OCI-LY3 (cell line): ENCODE measurements around the gene YY1.

Experiments used
- H2AFZ ChIP-seq: fragments of 200-600, 300-600 bp; shearing (Covaris generic); 2 replicates; pipeline ENCODE4 v1.6.0; 2014; ENCODE audit warnings: antibody characterized with exemption, low read depth, low read length
- H3K27ac ChIP-seq: fragments of 200-600, 300-600 bp; sonication (generic); 2 replicates; pipeline ENCODE4 v1.5.1; 2014; ENCODE audit warnings: mild to moderate bottlenecking, low read length, moderate library complexity, mixed read lengths
- H3K27me3 ChIP-seq: fragments of 200-600, 300-600 bp; sonication (generic); 2 replicates; pipeline ENCODE4 v1.6.1; 2014; ENCODE audit warnings: low read depth, low read length, mixed read lengths
- H3K36me3 ChIP-seq: fragments of 200-600, 300-600 bp; sonication (generic); replicated peaks from 2 replicates; pipeline ENCODE3; 2014; ENCODE audit warnings: low read depth, low read length, mixed read lengths
- H3K4me1 ChIP-seq: fragments of 300-600, 200-600 bp; sonication (generic); 2 replicates; pipeline ENCODE4 v1.6.1; 2014; ENCODE audit warnings: low read length, mixed read lengths
- H3K4me2 ChIP-seq: fragments of 200-600, 300-600 bp; sonication (generic); 2 replicates; pipeline ENCODE4 v1.6.1; 2014; ENCODE audit warnings: low read length, mixed read lengths
- H3K4me3 ChIP-seq: fragments of 300-600, 200-600 bp; sonication (generic); 2 replicates; pipeline ENCODE4 v1.5.1; 2014; ENCODE audit warnings: antibody characterized with exemption, mild to moderate bottlenecking, low read length, moderate library complexity
- H3K79me2 ChIP-seq: fragments of 300-600, 200-600 bp; shearing (Covaris generic); 2 replicates; pipeline ENCODE4 v1.6.1; 2014; ENCODE audit warnings: mild to moderate bottlenecking, low read length, mixed read lengths
- H3K9ac ChIP-seq: fragments of 300-600, 200-600 bp; shearing (Covaris generic); 2 replicates; pipeline ENCODE4 v1.6.0; 2014; ENCODE audit warnings: mild to moderate bottlenecking, low read length, moderate library complexity
- H3K9me3 ChIP-seq: fragments of 200-600, 300-600 bp; shearing (Covaris generic); 2 replicates; pipeline ENCODE4 v1.6.1; 2014; ENCODE audit warnings: low read length, mixed read lengths; ENCODE audit not compliant: insufficient read depth
- H4K20me1 ChIP-seq: fragments of 200-600, 300-600 bp; sonication (generic); 2 replicates; pipeline ENCODE4 v1.6.1; 2016; ENCODE audit warnings: low read length, mixed read lengths; ENCODE audit not compliant: insufficient read depth
- CTCF ChIP-seq: fragments of 200-600, 300-600 bp; sonication (generic); IDR thresholded peaks from 2 replicates; pipeline ENCODE4 v1.5.1; 2014; ENCODE audit warnings: antibody characterized with exemption, low read length, low read depth
- EZH2phosphoT487 ChIP-seq: fragments of 200-600 bp; shearing (Covaris generic); IDR thresholded peaks from 2 replicates; pipeline ENCODE4 v1.6.1; 2018; ENCODE audit warnings: antibody characterized with exemption, mixed run types, low read depth

Gene YY1

DNA sequence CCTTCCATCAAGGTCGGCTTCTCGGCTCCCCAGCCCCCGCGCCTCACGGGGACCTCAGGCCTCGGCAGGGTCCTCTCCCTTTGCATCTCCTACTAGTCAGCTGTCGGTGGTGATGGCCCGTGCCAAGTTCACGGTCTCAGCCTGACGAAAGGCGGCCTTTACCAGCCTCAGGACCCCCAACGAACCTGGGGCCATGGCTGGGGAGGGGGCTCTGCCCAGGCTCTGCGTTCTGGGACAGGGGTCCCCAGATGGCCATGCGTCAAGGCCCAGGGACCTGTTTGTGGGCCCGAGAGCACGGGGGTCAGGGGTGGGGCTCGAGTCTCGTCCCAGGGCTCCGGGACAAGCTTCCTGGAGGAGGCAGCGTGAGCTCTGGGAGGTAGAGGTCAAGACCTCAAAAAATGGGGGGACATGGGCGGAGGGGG lies 46.7 kb upstream of the YY1 start:
- H3K27me3 ChIP-seq = no peaks in the 10 kb centered on the region
- no peak for TF ChIP-seq CTCF
- no peak for TF ChIP-seq EZH2phosphoT487
- peak overlapping the region; percentile 94 for H3K9ac ChIP-seq
- H3K4me3 ChIP-seq = peak overlapping the region; percentile 90
- H3K27ac ChIP-seq = peak overlapping the region; percentile 67
- peaks cover 9% of the 10 kb centered on the region for H3K4me1 ChIP-seq
- peak overlapping the region; percentile 62 for H2AFZ ChIP-seq
- no peaks in the 10 kb centered on the region for H3K36me3 ChIP-seq
- H3K4me2 ChIP-seq = peak overlapping the region; percentile 95
- H3K9me3 ChIP-seq = no peaks in the 10 kb centered on the region
- H3K79me2 ChIP-seq = peaks cover 4% of the 10 kb centered on the region; the same call in 1 of the 2 replicates
- no peaks in the 10 kb centered on the region for H4K20me1 ChIP-seq

DNA sequence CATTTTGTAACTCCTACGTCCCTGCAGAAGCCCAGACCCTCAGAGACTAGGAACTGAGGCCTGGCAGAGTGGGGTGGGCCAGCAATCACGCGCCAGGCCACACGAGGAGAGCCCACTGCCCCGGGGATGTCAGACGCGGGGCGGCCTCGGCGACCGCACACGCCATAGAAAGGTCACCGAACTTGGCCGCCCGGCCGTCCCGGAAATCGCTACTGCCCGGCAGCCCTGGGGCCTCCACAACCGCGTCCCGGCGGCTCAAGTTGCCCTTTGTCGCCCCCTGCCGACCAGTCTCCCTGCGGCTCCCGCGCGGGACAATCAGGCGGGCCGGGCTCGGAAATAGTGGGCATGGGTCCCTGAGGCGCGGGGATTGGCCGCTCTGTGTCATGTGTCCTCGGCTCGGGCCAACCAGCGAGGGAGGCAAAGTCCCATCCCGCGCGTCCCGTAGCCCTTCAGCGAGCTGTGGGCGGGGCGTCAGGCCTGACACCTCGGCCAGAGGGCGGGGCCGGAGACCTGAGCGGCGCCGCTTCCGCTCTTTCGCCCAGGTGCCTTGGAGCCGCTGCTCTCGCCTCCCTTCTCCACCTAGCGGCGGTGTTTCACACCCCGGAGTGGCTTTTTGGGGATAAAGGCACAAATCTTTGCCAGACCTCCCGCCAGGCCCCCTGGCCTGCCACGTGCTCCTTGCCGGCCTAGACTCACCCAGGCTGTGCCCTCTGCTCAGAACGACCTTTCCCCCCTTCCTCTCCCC lies 46.1 kb upstream of the YY1 start:
- Histone ChIP-seq H3K9me3 (no peaks in the 10 kb centered on the region), H3K79me2 (peaks cover 4% of the 10 kb centered on the region; the same call in 1 of the 2 replicates), H3K27ac (peak overlapping the region; percentile 67), H4K20me1 (no peaks in the 10 kb centered on the region), H2AFZ (peak overlapping the region; percentile 78), H3K27me3 (no peaks in the 10 kb centered on the region), H3K4me3 (peak overlapping the region; percentile 90), H3K9ac (peak overlapping the region; percentile 94), H3K36me3 (no peaks in the 10 kb centered on the region), H3K4me2 (peak overlapping the region; percentile 97), H3K4me1 (peaks cover 9% of the 10 kb centered on the region)
- TF ChIP-seq EZH2phosphoT487 (no peak), CTCF (peak; percentile 69)

DNA sequence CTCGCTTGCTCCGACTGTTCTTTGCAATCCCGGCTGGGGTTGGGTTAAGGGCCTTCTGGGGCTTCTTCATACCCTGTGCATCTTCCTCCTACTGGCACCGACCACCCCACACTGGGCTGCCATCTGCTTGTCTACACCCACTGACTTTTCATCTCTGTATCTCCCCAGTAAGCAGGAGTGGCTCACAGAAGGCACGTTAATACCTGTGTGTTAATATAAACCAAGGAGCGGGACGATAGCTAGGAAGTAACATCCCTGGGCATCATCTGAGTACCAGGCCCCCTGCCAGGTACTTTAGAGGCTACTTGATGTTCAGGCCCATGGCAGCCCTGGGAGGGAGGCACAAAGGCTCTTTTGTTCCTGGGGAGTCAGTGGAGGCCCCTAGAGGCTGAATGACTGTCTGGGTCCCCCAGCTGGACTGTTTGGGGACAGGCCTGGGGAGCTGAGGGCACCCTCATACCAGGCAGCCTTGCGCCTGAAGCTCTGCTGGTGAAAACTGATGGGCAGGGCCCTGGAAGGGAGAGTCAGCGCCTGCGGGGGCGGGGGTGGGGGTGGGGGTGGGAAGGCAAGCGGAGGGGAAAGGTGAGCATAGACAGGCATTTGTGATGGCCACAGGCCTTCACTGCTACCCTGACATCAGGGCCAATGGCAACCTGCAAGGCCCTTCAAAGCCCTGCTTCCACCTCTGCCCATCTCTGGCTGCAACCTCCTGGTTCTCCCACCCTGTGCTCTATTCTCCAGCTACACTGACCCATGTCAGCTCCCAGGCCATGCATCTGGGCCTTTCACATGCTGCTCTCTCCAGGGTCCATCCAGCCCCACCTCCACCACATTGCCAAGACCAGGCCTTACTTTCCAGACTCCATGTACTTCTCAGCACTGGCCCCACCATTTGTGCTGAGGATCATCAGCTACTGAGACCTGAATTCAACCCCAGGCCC lies 45.3 kb upstream of the YY1 start:
- TF ChIP-seq CTCF (no peak), EZH2phosphoT487 (no peak)
- Histone ChIP-seq H3K9ac (peak overlapping the region; percentile 83), H3K9me3 (no peaks in the 10 kb centered on the region), H3K79me2 (peaks cover 4% of the 10 kb centered on the region; the same call in 1 of the 2 replicates), H3K4me1 (peaks cover 9% of the 10 kb centered on the region), H3K4me2 (peak overlapping the region; percentile 97), H2AFZ (peak overlapping the region; percentile 78), H3K27me3 (no peaks in the 10 kb centered on the region), H3K36me3 (no peaks in the 10 kb centered on the region), H3K4me3 (peak overlapping the region; percentile 79), H3K27ac (peak overlapping the region; percentile 60), H4K20me1 (no peaks in the 10 kb centered on the region)

DNA sequence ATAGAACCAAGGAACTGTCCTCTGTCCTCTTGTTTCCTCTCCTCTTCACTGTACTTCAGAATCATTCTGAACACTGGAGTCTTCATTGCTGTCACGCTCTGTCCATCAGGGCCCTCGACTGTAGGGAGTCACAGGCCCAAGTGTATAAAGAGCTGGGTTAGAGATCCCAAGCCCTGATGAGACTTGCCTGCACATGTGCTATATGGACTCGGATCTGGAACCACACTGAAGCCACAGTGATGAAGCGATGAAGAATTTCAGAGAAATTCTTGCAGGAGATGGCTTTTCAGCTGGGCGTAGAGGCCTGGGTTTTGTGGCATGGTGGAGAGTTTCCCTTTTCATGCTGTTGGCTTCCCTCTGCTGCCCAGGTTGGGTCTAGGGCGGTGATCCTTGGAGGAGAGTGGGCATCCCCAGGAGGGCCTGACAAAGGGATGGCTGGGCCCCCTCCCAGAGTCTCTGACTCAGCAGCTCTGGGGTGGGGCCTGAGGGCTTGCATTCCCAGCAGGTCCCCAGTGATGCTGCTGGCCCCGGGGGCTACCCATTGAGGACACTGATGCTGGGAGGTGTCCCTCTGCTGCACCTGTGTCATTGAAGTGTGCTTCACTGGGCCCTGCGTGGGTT lies 39.6 kb upstream of the YY1 start:
- H3K9me3 ChIP-seq = no peaks in the 10 kb centered on the region
- H3K27ac ChIP-seq = no peak overlapping the region
- TF ChIP-seq EZH2phosphoT487 = no peak
- H3K79me2 ChIP-seq = no peaks in the 10 kb centered on the region
- H3K4me3 ChIP-seq = no peak overlapping the region
- no peaks in the 10 kb centered on the region for H3K36me3 ChIP-seq
- no peak overlapping the region for H3K9ac ChIP-seq
- H3K4me2 ChIP-seq = no peak overlapping the region
- H3K4me1 ChIP-seq = no peaks in the 10 kb centered on the region
- peaks cover 8% of the 10 kb centered on the region; the same call in 1 of the 2 replicates for H3K27me3 ChIP-seq
- no peak overlapping the region for H2AFZ ChIP-seq
- H4K20me1 ChIP-seq = no peaks in the 10 kb centered on the region
